Activated naive CD4-positive, alpha-beta T cell treated with anti-CD3 and anti-CD28 coated beads, Interleukin-2, amount 50 U/mL, for 24 hours (primary cell): ENCODE results near the gene PLXNC1.

ENCODE experiments used
- H3K27ac Mint-ChIP-seq: one replicate; pipeline ENCODE4 v1.8.0; 2021; ENCODE audit warnings: mild to moderate bottlenecking, mixed read lengths
- H3K27me3 Mint-ChIP-seq: one replicate; pipeline ENCODE4 v1.8.0; 2021; ENCODE audit warnings: mixed read lengths
- H3K36me3 Mint-ChIP-seq: one replicate; pipeline ENCODE4 v1.8.0; 2021; ENCODE audit warnings: mixed read lengths
- H3K4me1 Mint-ChIP-seq: one replicate; pipeline ENCODE4 v1.8.0; 2021; ENCODE audit warnings: mixed read lengths
- H3K4me3 Mint-ChIP-seq: one replicate; pipeline ENCODE4 v1.8.0; 2021; ENCODE audit warnings: mild to moderate bottlenecking, mixed read lengths
- H3K9me3 Mint-ChIP-seq: one replicate; pipeline ENCODE4 v1.8.0; 2021; ENCODE audit warnings: mixed read lengths

Gene PLXNC1

DNA sequence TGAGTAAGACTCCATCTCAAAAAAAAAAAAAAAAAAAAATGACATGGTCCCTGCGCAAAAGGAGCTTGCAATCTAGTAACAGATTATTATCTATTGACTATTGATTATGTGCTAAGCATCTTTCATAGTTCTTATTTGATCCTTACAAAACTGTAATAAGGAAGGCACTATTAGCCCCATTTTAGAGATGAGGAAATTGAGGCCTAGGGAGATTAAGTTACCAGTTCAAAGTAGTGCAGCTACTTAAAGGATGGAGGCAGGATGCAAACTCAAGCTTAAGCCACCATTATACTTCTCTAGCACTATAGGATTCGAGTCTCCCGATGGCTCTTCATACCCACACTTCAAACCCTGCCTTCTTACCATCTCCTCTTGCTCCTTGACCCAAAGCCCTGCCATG, 31.3 kb downstream of the PLXNC1 start:
- Mint-ChIP-seq H3K4me3 (no peak overlapping the region), H3K27me3 (no peaks in the 10 kb centered on the region), H3K9me3 (peaks cover 10% of the 10 kb centered on the region), H3K36me3 (peaks cover 9% of the 10 kb centered on the region), H3K4me1 (peaks cover 16% of the 10 kb centered on the region), H3K27ac (no peak overlapping the region)

- H3K27me3 Mint-ChIP-seq: no peaks in the 10 kb centered on the region
- H3K36me3 Mint-ChIP-seq: peaks cover 8% of the 10 kb centered on the region
- no peak overlapping the region for H3K27ac Mint-ChIP-seq
- peaks cover 10% of the 10 kb centered on the region for H3K9me3 Mint-ChIP-seq
- peaks cover 6% of the 10 kb centered on the region for H3K4me1 Mint-ChIP-seq
- no peak overlapping the region for H3K4me3 Mint-ChIP-seq
These were observed 32.4 kb downstream of the PLXNC1 start for GRCh38 chr12:94180558-94181296.

DNA sequence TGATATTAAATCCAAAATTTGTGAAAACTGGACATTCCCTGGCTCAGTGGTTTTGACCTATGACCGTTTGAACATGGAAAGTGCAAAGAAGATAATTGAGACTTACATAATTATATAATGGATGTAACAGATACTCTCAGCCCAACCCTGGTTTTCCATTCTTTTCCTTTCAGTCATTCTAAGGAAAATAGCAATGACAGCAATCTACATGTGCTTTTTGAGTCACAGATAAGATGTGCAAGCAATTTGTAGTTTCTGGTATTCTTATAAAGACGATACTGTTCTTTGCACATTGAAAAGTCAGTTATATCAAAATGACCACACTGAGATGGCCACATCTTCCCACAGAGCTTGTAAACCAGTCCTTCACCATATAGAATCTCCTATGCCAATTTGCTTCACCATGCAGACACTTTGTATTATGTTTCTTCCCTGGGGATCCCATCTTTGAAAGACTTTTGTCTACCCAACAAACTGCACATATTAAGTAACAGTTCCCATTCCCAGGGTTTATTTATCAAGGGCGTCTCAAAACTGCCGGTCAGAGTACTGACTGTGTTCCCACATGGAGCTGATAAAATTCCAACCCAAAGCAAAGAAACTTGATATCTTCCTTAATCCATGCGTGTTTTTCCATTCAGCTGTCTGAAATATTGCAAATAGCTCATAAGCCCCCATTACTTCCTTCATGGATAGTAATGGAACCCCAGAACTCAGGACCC, 34.8 kb downstream of the PLXNC1 start:
- peaks cover 3% of the 10 kb centered on the region for H3K9me3 Mint-ChIP-seq
- H3K27me3 Mint-ChIP-seq: no peaks in the 10 kb centered on the region
- peaks cover 8% of the 10 kb centered on the region for H3K36me3 Mint-ChIP-seq
- no peaks in the 10 kb centered on the region for H3K4me1 Mint-ChIP-seq
- H3K4me3 Mint-ChIP-seq: no peak overlapping the region
- H3K27ac Mint-ChIP-seq: no peak overlapping the region

DNA sequence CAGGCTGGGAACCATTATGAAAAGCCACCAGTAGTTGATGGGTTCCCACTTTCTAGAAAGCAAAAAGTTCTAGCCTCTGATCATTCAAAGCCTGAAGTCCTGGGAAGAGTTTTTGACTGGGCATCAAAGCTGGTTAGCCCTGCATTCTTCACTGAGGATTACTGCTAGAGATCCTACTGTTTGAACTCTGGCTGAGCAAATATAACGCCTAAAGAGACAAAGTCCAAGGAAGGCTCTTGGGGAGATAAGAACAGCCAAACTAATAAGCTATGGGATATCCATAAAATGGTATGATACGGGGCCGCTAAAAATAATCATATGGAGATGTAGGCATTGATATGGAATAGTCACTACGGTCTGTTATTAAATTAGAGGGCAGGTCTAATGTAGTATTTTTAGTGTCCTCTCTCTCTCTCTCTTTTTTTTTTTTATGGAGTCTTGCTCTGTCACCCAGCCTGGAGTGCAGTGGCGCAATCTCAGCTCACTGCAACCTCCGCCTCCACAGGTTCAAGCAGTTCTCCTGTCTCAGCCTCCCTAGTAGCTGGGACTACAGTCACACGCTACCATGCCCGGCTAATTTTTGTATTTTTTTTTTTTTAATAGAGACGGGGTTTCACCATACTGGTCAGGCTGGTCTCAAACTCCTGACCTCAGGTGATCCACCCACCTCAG, 35.5 kb downstream of the PLXNC1 start:
- no peak overlapping the region for H3K27ac Mint-ChIP-seq

DNA sequence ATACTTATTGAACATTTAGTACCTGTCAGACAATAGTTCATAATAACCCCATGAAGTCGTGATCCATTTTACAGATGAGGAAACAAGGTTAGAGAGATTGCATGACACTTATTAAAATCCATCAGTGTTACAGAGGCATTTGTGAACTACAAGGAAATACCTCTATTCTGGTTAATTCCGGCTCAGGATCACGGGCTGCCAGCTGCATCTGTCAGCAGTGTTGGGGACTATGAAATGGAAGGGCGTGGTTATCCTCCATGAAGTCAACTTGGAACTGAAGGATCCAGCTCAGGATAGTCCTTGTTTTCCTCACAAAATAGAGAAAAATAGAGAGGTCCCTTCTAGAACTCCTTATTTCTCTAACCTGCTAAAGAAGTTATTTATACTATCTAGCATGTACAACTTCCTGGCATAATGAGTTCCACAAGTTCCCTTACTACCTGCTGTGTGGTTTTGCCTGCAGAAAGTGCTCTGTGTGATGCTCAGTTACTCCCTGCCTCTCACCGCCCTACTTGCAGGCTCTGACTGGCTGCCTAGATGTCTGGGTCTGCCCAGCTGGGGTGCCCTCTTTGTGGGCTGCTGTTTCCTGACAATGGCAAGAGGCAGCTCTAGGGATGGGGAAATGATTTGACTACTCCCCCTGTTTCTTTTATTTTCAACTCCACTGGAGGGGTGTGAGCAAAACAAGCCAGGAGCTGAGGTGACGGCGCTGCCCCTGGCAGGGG, 36.8 kb downstream of the PLXNC1 start:
- H3K9me3 Mint-ChIP-seq: no peaks in the 10 kb centered on the region
- H3K4me1 Mint-ChIP-seq: no peaks in the 10 kb centered on the region
- no peaks in the 10 kb centered on the region for H3K27me3 Mint-ChIP-seq
- H3K36me3 Mint-ChIP-seq: peaks cover 5% of the 10 kb centered on the region
- H3K27ac Mint-ChIP-seq: no peak overlapping the region
- no peak overlapping the region for H3K4me3 Mint-ChIP-seq

More for the DNA sequence above, 35.5 kb downstream of the PLXNC1 start:
- H3K27me3 Mint-ChIP-seq: no peaks in the 10 kb centered on the region
- no peaks in the 10 kb centered on the region for H3K4me1 Mint-ChIP-seq
- no peaks in the 10 kb centered on the region for H3K9me3 Mint-ChIP-seq
- peaks cover 5% of the 10 kb centered on the region for H3K36me3 Mint-ChIP-seq
- H3K4me3 Mint-ChIP-seq: no peak overlapping the region

DNA sequence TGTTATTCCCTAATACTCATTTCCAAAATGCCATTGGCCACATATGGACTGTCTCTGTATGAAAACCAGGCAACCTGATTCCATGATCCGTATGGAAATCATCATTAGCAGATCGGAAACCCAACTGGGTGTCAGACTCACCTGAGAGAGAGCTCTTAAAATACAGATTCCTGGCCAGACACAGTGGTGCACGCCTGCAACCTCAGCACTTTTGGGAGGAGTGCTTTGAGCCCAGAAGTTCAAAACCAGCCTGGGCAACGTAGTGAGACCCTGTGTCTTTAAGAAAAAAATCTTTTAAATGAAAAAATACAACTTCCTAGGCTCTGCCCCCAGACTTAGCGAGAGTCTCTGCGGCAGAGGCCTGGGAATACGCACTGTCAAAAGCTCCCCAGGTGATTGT, 37.4 kb downstream of the PLXNC1 start:
- Mint-ChIP-seq H3K9me3 (no peaks in the 10 kb centered on the region), H3K4me1 (no peaks in the 10 kb centered on the region), H3K27me3 (no peaks in the 10 kb centered on the region), H3K27ac (no peak overlapping the region), H3K36me3 (peaks cover 10% of the 10 kb centered on the region), H3K4me3 (no peak overlapping the region)

DNA sequence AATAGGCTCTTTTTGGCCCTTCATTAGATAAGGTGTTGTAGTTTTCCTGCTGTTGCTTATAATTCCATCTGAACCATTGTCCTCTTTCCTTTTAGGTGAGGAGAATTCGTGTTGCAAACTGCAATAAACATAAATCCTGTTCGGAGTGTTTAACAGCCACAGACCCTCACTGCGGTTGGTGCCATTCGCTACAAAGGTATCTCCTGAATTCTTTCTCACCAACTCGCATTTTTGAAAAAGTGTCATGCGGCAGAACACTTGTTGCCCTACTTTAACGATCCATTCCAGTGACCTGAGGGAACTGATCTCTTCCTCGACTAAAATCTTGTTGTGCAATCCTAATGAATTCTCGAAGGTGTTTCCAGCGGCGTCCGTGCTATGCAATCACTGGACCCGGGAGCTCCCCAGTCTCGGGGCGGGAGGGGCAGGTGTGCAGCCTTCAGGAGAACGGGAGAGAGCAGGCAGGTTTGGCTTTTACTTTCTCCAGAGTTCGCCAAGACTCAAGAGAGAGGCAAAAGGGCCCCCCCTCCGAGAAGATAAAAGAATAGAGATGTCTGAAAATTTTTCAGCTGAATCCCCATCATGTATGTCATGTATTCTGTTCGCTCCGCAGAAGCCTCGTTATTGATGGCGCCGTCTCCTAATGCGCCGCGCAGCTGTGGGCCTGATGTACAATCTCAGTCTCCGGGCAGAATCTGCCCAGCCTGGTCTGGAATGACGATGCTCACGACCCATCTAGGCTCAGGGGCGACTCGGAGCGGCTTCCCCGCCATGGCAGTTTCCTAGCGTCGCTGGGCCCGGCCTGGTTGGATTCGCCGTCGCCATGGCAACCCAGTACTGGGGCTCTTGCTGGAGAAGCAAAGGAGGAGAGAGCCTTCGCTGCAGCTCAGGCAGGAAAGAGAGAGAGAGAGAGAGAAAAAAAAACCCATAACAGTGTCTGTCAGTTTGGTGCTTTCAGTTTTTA, 38.2 kb downstream of the PLXNC1 start:
- H3K27ac Mint-ChIP-seq: no peak overlapping the region
- H3K27me3 Mint-ChIP-seq: no peaks in the 10 kb centered on the region
- H3K4me3 Mint-ChIP-seq: no peak overlapping the region
- H3K9me3 Mint-ChIP-seq: no peaks in the 10 kb centered on the region
- peaks cover 12% of the 10 kb centered on the region for H3K36me3 Mint-ChIP-seq
- no peaks in the 10 kb centered on the region for H3K4me1 Mint-ChIP-seq

DNA sequence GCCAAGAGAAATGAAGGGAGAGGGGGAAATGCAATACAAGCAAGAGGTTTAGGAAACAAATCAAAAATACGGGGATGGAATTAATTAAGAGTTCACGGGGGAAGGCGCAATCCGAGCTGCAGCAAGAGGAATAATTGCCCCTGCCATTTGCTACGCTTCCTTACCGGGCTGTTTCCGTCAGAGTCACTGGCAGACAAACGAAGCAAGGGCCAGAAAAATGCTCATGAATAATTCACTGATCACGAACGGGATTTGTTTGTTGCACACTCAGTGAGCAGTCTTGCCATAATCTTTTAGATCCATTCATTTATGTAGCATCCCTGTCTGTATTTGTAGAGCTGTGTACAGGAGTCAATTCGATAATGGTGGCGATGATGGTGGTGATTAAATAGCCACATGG, 39.0 kb downstream of the PLXNC1 start:
- Mint-ChIP-seq H3K9me3 (no peaks in the 10 kb centered on the region), H3K27me3 (no peaks in the 10 kb centered on the region), H3K4me1 (no peaks in the 10 kb centered on the region), H3K4me3 (no peak overlapping the region), H3K27ac (no peak overlapping the region), H3K36me3 (peaks cover 14% of the 10 kb centered on the region)

GRCh38 chr12:94190623-94191022, 42.2 kb downstream of the PLXNC1 start:
- Mint-ChIP-seq H3K27me3 (no peaks in the 10 kb centered on the region), H3K36me3 (peaks cover 27% of the 10 kb centered on the region), H3K9me3 (no peaks in the 10 kb centered on the region), H3K27ac (no peak overlapping the region), H3K4me1 (no peaks in the 10 kb centered on the region), H3K4me3 (no peak overlapping the region)

- H3K4me3 Mint-ChIP-seq: no peak overlapping the region
- no peak overlapping the region for H3K27ac Mint-ChIP-seq
- no peaks in the 10 kb centered on the region for H3K4me1 Mint-ChIP-seq
- H3K27me3 Mint-ChIP-seq: no peaks in the 10 kb centered on the region
- peaks cover 27% of the 10 kb centered on the region for H3K36me3 Mint-ChIP-seq
- no peaks in the 10 kb centered on the region for H3K9me3 Mint-ChIP-seq
These were observed 42.6 kb downstream of the PLXNC1 start for GRCh38 chr12:94191023-94191422.

DNA sequence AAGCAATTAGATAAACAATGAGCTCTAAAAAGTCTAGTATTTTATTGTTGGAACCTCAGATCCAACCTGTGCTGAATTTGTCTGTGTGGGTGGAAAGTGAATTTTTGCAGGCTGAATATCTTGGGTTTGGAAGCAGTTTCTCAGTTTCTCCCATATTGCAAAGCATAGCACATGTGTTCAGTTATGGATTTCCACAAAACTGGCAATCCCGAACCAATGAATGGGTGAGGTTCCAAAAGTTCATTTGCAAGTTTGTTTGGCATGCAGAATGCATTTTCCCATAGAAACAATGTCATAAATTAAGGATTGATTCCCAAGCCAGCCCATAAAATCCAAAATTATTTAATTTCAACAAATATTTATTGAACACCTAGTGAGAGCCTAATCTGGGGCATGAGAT, 43.4 kb downstream of the PLXNC1 start:
- Mint-ChIP-seq H3K27me3 (no peaks in the 10 kb centered on the region), H3K4me3 (no peak overlapping the region), H3K9me3 (no peaks in the 10 kb centered on the region), H3K4me1 (no peaks in the 10 kb centered on the region), H3K36me3 (peaks cover 22% of the 10 kb centered on the region), H3K27ac (no peak overlapping the region)

DNA sequence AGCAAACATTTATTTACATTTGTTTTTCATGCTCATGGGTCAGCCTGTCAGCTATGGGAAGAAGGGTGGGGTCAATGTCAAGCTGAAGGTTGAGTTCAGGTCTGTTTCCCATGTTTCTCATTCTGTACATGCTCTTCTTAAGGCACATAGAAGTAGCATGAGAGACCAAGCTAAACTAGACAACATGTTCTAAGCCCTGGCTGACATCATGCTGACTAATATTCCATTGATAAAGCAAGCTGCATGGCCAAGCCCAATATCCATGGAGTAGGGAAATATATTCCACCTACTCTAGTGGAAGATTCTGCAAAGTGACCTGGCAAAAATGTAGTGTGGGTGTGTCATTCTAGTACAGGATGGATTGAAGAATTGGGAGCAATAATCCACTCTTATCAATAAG, 44.1 kb downstream of the PLXNC1 start:
- Mint-ChIP-seq H3K9me3 (no peaks in the 10 kb centered on the region), H3K27me3 (no peaks in the 10 kb centered on the region), H3K36me3 (peaks cover 22% of the 10 kb centered on the region), H3K4me1 (no peaks in the 10 kb centered on the region), H3K4me3 (no peak overlapping the region), H3K27ac (no peak overlapping the region)

DNA sequence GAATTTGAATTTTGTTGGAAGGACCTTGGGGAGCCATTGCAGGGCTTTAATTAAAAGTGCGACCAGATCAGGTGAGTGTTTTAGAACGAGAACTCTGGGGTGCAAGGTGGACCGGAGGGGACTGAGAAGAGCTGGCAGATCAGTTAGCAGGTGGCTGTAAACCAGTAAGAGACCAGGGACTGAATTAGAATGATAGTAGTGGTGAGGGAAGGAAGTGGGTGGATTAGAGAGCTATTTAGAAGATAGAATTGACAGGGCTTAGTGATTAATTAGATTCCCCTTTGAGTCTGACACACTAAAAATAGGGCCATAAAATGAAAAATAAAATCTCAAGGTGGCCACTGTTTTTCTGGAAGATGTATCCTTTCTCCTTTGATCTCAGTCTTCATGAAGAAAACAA, 44.8 kb downstream of the PLXNC1 start:
- Mint-ChIP-seq H3K36me3 (peaks cover 22% of the 10 kb centered on the region), H3K4me1 (no peaks in the 10 kb centered on the region), H3K4me3 (no peak overlapping the region), H3K9me3 (no peaks in the 10 kb centered on the region), H3K27me3 (no peaks in the 10 kb centered on the region), H3K27ac (no peak overlapping the region)

DNA sequence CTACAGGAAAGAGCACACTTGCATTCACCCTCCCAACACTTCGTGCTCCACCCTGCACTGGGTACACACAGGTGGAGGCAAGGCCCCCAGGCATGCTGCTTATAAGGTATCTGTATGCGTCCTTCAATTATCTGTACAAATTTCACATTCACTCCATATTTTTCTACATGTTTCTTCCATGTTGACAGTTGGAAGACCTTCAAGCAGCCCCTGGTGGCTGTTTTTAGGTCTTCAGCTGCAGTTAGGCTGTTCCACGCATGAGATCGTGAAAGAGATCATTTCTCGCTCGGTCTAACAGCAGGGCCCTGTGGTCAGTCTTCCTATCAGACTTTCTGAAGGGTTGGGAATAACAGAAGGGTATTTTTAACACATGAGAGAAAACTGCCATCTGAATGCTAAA, 47.1 kb downstream of the PLXNC1 start:
- Mint-ChIP-seq H3K4me1 (no peaks in the 10 kb centered on the region), H3K36me3 (peaks cover 25% of the 10 kb centered on the region), H3K27me3 (no peaks in the 10 kb centered on the region), H3K27ac (no peak overlapping the region), H3K9me3 (no peaks in the 10 kb centered on the region), H3K4me3 (no peak overlapping the region)

DNA sequence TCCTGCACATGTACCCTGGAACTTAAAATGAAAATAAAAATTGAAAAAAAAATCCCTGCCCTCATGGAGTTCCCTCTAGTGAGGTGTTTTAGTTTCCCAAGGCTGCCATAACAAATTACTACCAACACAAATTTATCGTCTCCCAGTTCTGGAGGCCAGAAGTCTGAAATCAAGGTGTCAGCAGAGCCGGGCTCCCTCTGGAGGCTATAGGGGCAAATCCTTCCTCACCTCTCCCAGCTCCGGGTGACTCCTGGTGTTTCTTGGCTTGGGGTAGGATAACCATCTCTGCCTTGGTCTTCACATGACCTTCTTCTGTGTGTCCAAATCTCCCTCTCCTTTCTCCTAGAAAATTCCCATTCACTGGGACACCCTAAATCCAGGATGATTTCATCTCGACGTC, 50.1 kb downstream of the PLXNC1 start:
- H3K4me3 Mint-ChIP-seq: no peak overlapping the region
- H3K36me3 Mint-ChIP-seq: peaks cover 12% of the 10 kb centered on the region
- peak overlapping the region; percentile 25 for H3K27ac Mint-ChIP-seq
- H3K4me1 Mint-ChIP-seq: peaks cover 14% of the 10 kb centered on the region
- no peaks in the 10 kb centered on the region for H3K9me3 Mint-ChIP-seq
- H3K27me3 Mint-ChIP-seq: no peaks in the 10 kb centered on the region
